ENCODE measurements around the gene TSPAN15. TPM values are rescaled to one million over a fixed set of nuclear protein-coding genes. Genes with fewer than 3 reads are reported as not detected.
"Not testable (repeated sequence)": the region's sequence is repeated elsewhere in the genome, so short reads cannot be mapped to it uniquely, and the experiment has no call there.

The TSPAN15 gene
- polyA plus RNA-seq, 3 donors = 49.7 to 64.2 (median 59.6) TPM

- peak; percentile 60 for DNase-seq
Measured at GRCh38 chr10:69481305-69481704, 30.0 kb downstream of the TSPAN15 start.

- no peak for DNase-seq
Measured at GRCh38 chr10:69481811-69482524, 30.7 kb downstream of the TSPAN15 start.

DNA sequence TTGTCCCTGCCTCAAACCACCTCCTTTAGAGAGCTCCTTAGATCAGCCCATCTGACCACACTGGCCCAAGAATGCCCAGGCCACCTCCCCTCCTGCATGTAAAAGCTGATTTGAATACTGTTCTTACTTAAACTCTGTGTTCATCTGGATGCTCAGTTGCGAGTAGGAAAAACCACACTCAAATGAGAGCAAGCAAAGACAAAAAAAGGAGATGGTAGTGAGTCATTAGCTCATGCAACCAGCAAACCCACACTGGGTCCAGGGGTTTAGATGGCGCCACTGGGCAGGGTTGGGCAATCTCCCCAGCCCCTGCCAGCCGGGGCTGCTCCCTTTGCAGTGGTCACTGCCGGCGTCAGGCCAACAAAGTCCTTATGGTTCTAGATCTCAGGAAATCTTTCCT lies 32.7 kb downstream of the TSPAN15 start:
- DNase-seq = no peak

DNA sequence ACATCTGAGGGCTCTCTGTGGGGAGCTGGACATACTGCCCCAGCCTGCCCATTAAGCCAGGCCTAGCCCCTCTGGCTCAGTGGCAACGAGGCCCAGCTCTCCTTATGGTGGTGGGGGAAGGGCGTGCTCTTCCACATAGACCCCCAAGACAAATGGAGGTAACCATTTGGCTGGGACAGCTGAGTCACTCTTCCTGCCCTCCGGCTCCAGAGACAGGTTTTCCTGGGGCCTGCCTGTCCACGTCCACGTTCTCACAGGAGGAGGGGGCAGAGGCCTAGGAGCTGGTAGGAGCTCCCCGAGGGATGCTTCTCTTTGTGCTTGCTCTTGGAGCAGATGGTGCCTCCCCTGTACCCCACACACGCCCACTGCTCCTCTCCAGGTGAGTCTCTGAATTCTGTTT lies 33.5 kb downstream of the TSPAN15 start:
- no peak for DNase-seq

DNA sequence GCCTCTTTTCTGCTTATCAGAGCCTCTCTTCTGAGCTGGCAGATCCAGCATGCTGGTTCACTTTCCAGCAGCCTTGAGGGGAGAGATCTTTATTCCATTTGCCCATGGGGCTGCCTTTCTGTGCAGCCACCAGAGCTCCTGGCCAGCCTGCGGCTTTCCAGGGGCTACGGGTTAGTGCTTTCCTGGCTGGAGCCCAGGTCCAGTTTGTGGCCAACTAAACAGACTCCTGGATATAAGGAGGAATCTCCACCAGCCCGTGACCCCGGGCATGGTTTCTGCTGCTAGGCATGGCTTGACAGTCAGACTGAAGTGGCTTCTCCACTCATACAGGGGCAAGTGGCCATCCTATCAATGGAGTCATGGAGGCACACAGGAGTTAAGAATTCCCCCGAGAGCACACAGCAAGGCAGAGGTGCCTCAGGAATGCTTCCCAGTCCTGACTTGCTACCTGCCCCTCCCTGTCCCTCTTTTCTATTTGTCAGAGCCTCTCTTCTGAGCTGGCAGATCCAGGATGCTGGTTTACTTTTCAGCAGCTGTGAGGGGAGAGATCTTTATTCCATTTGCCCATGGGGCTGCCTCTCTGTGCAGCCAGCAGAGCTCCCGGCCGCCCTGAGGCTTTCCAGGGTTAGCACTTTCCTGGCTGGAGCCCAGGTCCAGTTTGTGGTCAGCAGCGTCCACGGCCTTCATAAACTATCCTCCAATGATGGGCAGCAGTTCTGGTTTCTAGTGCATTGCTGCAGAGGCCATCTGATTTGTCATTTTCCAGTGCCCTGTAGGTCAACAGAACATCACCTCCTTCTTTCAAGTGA lies 35.9 kb downstream of the TSPAN15 start:
- DNase-seq = no peak

DNA sequence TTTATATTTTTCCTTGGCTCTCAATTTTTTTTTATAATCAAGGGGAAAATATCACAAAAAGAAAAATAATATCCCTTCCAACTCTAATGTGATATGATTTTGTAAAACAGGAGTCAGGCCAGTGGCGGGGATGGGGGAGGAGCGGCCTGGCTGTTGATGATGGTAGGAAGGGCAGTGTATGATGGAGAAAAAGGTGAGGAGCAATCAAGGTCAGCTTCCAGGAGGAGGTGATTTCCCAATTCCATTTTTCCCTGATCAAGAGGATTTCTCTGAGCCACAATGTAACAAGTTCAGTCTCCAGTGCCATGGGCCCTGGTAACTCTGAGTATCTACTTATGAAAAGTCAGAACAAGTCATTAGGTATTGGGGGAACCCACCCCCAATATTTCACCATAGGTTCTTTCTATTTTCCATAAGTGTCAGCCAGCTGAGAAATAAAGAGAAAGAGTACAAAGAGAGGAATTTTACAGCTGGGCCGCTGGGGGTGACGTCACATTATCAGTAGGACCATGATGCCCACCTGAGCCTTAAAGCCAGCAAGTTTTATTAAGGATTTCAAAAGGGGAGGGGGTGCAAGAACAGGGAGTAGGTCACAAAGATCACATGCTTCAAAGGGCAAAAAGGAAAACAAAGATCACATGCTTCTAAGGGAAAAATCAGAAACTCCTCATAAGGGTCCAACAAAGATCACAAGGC lies 37.0 kb downstream of the TSPAN15 start:
- DNase-seq = not testable (repeated sequence)

GRCh38 chr10:69488856-69489255 lies 37.6 kb downstream of the TSPAN15 start:
- not testable (repeated sequence) for DNase-seq

DNA sequence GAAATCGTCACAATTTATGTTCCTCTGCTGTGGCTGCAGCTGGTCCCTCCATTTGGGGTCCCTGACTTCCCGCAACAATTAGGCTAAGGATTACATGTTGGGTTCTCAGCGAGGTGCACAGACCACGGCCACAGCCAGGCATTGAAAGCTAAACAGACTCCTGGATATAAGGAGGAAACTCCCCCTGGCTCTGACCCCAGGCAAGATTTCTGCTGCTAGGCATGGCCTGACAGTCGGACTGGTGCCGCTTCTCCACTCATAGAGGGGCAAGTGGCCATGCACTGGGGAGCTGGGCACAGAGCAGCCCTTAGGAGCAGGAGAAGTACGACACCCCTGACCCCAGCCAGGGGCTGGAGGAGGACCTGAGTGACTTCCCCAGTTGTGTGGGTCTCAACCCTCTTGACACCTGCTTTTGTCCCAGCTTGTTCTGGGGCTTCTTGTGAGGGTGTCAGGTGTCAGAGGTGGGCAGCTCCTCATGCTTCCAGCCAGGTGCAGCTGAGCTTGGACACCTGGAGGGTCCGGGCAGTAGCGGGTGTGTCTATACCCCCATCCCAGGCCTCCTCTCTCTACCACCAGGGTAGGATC lies 38.3 kb downstream of the TSPAN15 start:
- DNase-seq = no peak

- DNase-seq = no peak
Measured at GRCh38 chr10:69490876-69491275, 39.6 kb downstream of the TSPAN15 start.

DNA sequence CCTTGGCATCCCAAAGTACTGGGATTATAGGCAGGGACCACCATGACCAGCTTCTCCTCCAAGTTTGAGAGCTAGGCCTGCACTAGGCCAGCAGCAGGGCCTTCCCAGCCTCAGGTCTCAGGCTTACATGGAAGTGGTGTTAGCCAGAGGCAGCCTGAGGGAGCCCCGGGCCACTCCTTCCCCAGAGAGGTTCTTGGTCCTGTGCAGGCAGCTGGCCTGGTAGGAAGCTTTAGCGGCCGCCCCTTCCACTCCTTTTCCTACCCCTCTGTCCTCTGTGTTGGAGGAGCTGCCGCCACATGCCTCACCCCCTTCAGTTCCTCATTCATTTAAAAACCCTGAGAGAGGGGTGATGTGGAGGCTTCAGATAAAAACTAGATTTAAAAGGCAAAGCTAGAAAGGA lies 40.3 kb downstream of the TSPAN15 start:
- DNase-seq = no peak

DNA sequence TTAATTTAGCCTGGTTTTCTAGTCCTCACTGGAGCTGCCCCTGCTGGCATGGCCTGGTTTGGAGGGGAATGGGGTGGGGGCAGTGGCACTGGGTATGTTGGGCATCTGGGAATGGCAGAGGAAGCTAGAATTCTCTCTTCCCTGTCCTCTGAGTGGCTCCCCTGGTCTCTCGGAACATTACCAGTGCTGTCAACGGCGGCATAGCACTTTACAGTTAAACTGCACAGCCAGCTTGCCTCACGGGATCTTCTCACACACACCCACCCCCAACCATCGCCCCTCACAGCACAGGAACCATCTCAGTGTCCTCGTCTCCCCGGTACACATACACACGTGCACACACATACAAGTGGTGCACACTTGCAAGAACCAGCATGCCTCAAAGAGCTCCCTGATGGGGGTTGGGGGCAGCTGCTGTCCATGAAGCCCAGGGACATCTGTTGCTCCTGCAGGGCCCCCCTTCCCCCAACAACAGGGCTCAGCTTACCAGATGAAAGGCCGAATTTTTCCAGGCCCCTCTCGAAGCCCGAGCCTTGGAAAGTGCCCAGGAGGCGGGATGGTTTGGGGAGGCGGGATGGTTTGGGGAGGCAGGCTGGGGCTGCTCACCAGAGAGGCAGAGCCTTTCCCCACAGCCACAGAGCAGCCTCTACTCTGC lies 41.0 kb downstream of the TSPAN15 start:
- no peak for DNase-seq

- no peak for DNase-seq
Measured at GRCh38 chr10:69492746-69493462, 41.6 kb downstream of the TSPAN15 start.

DNA sequence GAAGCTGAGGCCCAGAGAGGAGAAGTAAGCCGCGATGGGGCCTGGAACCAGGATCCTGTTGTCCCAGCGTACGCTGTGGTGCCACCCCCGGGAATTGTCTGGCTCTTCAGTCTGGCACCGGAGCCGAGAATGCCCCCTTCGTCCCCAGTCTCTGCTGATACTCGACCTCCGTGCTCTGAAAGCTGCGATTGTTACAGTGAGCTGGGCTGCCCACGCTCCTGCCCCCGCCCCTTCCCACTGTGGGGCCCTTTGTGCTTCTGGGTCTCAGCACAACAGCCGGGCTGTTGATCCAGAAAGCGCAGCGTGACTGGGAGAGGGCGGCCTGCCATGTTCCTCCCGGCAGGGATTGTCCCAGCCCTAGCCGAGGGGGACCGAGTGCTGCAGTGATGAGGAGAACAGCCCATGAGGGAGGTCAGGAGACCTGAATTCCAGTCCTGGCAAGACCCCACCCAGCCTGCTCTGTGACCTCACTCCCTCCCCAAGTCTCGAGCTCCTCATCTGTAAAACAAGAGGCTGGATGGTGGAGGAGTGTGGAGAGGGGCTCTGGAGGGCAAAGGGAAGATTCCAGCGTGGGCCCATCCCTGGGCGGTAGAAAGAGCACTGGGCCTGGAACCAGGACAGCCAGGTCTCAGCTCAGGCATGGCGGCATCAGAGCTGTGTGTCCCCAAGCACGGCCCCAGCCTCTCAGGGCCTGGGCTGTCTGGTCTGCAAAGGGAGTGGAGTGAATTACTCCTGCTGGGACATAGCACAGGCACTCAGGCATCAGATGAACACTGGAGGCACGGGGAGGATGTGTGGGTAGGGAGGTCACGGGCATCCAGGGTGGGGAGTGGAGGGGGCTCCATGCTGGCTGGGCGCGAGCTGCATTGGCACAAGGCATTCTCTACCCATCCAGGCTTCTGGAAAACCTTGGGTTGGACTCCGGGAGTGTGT lies 43.6 kb downstream of the TSPAN15 start:
- DNase-seq = no peak

GRCh38 chr10:69495666-69496065 lies 44.4 kb downstream of the TSPAN15 start:
- no peak for DNase-seq

GRCh38 chr10:69496352-69497230 lies 45.3 kb downstream of the TSPAN15 start:
- DNase-seq = no peak

- no peak for DNase-seq
Measured at GRCh38 chr10:69497231-69497561, 45.9 kb downstream of the TSPAN15 start.

- DNase-seq = no peak
Measured at GRCh38 chr10:69497611-69498390, 46.5 kb downstream of the TSPAN15 start.
